Middle frontal gyrus (tissue), 1 donor: ENCODE measurements around the gene COL4A5.
"Not testable (repeated sequence)": the region's sequence is repeated elsewhere in the genome, so short reads cannot be mapped to it uniquely, and the experiment has no call there.

ENCODE experiments used
- DNase-seq: peaks from one replicate; pipeline ENCODE4 v3.0.0-alpha.2; 2015; ENCODE audit warnings: low spot score; ENCODE audit errors: extremely low spot score

COL4A5 gene

DNA sequence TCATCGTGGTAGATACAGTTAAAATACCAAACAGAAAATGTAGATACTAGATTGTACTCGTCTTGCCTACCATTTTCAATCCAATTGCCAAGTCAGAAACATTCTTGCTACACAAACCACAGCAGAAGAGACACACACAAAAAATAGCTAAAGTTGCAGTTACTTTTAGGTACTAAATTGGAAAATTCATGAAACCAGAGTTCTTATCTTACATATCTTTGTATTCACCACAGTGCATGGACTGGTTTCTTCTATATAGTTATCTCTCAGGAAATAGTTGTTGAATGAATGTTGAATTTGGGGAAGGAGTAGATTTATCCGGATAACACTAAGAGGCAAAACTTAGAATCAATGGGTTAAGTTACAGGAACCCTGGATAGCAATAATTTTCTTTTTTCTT is 14.2 kb downstream of the COL4A5 start:
- DNase-seq = no peak

DNA sequence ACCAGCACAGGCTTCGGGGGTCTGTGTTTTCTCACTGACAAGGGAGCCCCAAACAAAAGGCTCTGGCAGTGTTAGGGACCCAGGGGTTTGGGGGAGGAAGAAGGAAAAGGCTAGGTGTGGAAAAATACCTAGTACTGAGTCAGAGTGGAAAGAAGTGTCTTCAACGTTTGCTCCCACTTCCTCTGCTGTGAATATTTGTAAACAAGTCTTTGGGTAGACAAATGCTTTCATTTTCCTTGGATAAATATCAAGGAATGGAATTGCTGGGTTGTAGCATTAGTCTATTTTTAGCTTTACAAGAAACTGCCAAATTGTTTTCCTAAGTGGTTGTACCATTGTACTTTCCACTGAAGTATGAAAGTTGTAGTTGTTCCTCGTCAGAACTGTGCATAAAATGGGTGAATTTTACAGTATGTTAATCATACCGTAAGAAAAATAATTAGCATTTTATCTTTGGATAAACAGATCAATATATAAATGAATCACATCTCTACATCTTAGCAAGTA is 17.4 kb downstream of the COL4A5 start:
- no peak for DNase-seq

DNA sequence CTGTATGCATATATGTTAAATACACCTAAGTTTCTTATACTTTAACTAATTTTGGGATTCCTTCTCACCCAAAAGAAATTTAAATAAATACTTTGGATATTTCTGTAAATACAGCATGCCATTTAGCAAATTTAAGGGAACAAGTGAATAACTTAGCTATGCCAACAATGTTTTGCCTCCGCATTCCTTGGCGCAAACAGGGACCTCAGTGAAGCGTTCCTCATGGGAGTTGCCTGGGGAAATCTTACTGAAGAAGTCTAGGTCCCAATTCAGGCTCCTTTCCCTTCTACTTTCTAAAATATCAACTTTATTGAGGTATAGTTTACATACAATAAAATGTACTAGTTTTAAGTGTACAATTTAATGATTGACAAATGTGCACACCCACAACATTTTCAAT is 25.0 kb downstream of the COL4A5 start:
- no peak for DNase-seq

DNA sequence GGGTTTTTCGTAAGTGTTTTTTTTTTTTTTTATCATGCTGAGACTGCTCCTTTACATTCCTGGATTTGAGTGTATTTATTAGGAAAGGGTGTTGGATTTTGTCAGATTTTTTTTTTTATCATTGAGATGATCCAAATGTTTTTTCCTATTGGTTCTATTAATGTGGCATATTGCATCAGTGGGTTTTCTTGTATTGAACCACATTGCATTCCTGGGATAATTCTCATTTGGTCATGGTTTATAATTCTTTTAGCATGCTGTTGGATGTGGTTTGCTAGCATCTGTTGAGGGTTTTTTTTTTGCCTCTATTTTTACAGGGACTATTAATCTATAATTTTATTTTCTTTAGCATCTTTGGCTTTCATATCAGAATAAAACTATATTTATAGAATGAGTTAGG is 28.8 kb downstream of the COL4A5 start:
- no peak for DNase-seq

DNA sequence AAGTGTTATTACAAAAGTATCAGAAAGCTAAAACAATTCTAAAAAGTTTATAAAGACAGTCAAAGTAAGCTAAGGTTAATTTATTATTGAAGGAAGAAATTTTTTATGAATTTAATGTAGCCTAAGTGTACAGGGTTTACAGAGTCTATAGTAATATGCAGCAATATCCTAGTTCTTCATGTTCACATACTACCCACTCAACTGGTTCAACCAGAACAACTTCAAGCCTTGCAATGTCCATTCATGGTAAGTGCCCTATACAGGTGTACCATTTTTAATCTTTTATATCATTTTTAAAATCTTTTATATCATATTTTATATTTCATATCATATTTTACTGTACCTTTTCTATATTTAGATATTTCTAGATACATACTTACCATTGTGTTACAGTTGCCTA is 34.3 kb downstream of the COL4A5 start:
- no peak for DNase-seq

DNA sequence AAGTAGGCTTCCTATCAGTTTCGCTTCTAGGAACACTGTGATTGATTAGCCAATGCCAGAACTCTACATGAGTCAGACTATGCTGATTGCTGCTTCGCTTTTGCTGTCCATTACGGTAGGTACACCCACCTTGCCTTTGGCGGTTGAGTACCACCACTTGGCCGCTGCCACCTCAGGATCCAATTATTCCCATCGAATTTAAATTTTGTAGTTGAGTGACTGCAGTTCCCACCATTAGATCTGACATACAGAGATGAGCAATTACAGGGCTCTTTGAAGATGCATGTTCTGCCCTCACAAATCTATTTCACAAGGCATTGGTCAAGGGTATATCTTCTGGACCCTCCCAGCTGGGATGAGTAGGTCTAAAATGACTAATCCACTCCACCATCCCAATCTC is 41.9 kb downstream of the COL4A5 start:
- not testable (repeated sequence) for DNase-seq

DNA sequence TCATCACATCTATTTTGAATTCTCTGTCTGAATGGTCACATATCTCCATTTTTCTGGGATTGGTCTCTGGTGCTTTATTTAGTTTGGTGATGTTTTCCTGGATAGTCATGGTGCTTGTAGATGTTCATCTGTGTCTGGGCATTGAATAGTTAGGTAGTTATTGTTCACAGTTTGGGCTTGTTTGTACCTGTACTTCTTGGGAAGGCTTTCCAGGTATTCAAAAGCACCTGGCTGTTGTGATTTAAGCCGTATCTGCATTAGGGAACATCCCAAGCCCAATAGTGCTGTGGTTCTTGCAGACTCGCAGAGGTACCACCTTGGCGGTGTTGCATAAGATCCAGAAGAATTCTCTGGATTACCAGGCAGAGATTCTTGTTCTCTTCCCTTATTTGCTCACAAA is 44.6 kb downstream of the COL4A5 start:
- no peak for DNase-seq

DNA sequence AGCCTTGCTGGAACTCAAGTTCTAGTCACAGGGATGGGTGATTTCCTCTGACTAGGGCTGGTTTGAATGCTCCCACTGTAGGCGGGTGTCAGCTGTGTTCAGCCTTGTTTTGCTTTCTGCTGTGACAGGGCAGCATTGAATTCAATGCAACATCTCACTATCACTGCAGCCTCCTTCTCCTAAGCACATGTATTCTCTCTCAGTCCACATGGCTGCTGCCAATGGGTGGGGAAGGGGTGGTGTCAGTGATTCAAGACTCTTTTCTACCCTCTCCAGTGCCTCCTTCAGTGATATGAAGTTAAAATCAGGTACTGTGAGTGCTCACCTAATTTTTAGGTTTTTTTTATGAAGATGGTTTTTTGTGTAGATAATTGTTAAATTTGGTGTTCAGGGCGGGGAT is 46.3 kb downstream of the COL4A5 start:
- DNase-seq = no peak

DNA sequence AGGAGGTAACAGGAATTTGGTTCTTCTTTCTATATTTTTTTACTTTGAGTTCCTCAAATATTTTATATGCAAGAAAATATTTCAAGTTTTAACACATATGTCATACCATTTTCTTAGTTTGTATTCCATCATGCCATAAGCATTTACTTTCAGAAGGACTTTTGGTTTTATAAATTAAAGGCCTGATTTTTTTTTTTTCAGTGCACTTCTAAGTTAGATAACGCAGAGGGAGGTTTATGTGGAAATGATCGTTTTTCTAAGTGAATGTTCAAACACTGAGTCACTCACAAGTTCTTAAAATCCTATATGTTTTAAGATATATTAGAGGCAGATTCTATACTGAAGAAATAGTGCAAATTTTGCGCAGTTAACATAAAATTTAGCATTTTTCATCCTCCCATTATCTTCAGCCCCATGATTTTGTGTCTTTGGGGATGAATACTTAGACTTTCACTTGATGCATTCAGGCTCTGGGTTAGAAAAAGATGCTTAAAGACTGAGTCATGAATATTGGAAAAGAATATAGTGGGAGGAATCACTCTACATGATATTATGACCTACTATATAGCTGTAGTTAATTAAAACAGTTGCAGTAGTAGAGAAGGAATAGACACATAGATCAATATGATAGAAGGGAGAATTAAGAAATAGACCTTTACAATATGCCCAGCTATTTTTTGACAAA is 54.9 kb downstream of the COL4A5 start:
- no peak for DNase-seq

DNA sequence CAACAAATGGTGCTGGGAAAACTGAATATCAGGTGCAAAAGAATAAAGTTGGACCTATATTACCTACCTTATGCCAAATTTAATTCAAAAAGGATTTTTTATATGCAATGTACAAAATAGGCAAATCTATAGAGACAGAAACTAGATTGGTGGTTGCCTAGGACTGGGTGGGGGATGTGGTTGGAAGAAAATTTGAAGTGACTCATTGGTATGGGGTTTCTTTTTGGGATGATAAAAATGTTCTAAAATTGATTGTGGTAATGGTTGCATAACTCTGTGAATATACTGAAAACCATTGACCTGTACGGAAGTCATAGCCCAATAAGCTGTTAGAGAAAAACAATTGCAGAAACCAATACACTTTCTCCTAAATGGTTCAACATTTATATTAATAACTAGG is 72.1 kb downstream of the COL4A5 start:
- no peak for DNase-seq

DNA sequence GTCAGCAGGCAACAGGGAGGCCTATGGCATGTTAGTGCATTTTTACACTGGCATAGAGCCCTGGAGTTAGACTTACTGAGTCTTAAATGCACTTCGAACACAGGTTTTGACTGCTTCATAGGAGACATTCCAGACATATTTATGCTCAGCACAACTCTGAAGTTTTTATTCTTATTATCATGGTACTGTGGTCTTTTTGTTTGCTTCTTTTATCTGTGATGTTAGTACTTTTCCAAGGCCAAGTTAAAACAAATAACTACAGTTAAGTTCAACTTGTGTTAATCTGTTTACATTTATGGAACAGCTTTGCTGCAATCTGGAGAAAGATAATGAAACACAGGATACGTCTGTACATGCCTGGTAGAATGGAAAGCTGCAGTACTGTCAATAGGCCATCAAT is 76.5 kb downstream of the COL4A5 start:
- DNase-seq = no peak

DNA sequence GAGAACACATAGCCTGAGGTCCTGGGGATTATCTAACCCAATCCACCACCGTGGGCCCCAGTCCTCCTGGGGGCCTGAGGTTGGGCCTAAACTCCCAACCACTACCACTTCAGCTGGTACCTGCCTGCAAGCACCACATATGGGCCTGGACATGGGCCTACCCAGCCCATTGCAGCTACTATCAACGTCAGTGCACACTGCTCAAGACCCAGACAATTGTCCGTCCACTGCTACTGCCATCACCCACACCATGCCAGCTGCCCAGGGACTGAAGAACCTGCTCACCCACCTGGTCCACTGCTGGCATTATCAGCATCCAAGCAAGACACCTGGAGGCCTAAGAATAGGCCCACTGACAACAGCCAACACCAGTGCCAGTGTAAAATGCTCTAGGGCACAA is 88.1 kb downstream of the COL4A5 start:
- no peak for DNase-seq

DNA sequence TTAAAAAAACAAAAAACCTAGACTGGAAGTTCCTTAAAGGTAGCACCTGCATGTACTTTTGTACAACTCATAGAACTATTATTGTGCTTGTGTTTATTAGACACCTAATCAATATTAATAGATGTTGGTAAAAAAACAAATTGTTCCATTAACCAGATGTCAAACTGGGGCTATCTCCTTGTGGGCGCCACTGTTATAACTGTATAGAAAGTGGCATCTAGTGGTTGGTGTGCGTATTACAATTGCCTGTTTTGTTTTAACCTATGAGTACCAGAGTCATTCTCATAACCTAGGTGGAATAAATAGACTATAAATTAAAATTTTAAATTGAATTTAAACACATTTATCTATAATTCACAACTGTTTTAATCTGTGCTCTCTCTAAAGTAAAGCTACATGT is 97.4 kb downstream of the COL4A5 start:
- no peak for DNase-seq

DNA sequence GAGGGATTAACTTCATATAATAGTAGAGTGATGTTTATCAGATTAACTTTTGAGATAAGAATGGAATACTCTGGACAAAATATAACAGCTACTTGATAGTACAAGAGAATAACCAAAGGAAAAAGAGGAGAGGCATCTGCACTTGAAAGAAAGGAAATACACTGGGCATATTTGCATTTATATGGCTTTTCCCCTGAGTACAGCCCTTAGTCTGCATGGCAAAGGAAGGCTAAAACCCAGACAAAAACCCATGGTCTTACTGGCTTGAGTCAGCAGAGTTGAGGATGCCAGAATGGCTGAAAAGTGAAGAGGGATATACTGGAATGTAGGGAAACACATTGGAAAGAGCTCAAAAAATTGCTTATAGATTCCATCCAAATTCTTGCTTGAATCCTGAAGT is 101.6 kb downstream of the COL4A5 start:
- DNase-seq = no peak

DNA sequence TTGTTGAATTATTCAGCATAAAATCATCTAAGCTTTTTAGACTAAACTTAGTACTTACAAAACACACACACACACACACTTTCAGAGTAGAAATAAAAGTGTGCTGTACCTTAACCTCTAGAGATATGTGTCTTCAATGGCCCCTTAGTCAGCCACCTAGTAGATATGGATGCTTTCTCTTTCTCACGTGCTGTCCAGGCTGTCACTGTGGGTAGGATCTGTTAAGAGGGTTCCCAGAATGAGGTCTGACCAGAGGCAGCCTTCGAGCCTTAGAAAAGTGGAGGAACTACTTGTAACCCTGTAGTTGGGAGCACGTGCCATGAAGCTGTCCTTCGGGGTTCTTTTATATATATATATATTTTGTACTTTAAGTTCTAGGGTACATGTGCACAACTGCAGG is 117.9 kb downstream of the COL4A5 start:
- no peak for DNase-seq

DNA sequence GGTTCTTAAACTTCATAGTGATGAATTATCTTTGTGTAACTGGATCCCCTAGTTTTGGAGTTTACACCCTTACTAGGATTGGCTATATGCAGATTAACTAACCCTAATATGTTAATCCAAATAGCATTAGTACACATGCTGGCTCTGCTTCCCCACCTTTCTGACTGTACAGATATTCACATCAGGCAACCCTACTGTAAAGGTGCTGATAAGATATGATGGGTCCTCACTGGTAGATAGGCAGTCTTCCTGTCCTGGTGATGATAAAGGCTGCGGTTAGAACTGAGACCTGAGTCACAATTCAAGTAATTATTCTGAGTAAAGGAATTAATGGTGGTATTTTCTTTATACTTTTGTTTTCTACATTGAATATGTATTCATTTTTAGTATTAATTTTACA is 118.6 kb downstream of the COL4A5 start:
- no peak for DNase-seq

DNA sequence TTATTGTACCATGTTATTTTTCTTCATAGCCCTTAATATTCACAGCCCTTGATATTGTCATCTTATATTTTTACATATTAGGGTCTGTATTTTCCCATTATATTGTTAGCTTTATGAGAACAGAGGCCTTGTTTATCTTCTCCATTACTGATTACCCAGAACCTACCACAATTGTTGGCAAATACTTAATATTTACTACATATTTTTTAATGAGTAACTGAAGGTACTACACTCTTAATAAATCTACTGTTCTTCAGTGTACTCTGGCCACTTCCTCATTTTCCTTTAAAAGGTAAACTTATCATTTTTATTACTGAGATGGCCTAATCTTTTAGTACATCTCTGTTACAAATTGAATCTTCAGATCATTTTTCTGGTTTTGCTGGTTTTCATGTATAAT is 133.5 kb downstream of the COL4A5 start:
- DNase-seq = no peak

DNA sequence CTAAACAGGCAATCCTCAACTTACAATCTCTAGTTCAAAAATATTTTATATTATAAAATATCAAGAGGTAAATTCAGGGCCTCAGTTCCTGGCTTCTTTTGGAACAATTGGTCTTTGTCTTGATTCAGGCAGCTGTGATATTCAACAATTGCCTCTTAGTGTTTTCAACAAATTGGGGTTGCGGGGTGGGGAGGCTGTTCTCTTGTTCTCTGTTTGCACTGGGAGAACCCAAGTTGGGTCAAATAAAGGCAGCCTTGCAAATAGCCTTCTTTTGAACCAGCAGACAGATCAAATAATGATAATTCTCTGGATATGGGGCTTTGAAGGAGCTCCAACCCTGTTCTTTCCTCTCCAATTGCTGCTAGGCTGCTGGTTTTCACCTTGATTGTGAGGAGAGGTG is 142.5 kb downstream of the COL4A5 start:
- DNase-seq = peak; percentile 14

DNA sequence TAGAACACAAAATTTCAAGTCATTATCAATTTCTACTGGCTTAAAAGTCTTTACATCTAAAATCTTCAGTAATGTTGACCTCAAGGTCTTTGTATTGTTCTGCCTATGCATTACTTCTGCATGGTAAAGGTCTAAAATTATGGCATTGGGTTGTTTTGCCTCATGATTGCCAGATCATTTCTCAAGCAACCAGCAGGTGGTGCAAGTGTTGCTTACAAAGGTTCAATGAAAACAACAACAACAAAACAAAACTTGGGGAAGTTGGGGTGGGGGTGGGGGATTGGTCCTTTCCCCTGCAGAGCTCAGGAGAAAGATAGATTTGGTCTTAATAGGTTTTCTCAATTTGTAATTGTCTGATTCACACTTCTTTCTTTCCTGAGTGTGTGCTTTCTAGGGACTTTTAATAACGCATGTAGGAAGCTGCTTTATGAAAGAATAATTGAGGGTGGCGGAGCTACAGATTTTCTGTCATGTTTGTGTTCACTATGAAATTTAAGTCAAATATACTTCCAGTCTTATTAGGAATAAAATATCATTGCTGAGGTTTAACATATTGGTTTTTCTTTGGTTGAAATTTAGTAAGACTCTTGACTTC is 145.1 kb downstream of the COL4A5 start:
- DNase-seq = no peak

DNA sequence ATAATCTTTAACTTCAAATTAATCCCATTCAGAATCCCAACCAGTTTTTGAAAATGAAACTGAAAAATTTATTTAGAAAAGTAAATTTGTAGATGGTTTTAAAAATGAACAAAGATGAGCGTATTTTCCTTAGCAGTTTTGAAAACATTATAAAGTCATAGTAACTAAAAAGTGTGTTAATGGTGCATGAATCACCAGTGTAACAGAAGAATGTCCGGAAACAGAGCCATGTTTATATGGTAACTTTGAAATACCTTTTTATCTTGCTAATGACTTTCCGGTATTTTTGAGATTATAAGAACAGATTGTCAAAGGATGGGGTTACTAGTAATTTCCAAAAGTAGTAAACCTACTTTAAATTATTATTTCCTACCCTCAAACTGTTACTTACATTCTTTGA is 150.9 kb downstream of the COL4A5 start:
- DNase-seq = no peak

DNA sequence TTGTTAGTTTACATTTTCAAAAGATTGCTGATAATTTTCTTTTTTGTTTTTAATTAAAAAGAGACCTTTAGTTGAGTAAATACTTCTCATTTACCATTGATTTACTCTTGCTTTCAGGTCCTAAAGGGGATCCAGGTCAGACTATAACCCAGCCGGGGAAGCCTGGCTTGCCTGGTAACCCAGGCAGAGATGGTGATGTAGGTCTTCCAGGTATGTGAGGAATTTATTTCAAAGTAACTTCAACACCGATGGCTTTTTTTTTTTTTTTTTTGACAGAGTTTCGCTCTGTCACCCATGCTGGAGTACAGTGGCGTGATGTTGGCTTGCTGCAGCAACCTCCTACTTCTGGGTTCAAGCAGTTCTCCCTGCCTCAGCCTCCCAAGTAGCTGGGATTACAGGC is 161.6 kb downstream of the COL4A5 start:
- no peak for DNase-seq

DNA sequence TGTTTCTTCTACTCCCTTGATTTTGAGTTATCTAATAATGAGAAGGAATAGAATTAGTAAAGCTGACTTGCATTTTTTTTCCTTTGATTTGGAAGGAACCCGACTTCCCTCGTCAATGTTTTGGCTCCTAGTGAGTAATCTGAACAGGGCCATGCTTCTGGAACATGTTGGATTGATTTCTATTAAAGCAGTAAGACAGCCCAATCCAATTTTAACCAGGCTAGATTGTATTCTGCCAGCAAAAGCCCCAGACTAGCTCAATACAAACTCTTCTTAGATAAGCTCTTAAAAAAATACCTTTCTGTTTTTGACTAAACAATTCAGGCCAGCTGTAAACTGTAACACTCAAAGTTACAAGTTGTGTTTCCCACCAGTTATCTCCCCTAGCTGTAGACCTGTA is 170.5 kb downstream of the COL4A5 start:
- DNase-seq = no peak

DNA sequence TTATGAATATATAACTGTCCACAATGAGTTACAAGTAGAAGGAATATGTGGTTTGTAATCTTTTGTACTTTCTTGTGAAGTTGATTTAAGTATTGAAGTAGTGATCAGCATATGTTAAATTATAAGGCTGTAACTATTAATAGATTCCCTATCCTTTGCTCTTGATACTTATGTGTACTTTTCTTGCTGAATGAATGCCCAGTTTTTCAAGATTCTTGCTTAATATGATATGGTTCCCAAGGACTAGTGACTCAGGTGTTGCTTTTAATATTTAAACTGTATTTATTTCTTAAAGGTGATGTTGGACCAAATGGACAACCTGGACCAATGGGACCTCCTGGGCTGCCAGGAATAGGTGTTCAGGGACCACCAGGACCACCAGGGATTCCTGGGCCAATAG is 175.0 kb downstream of the COL4A5 start:
- DNase-seq = no peak
